GM12865 (cell line): ENCODE data around the gene GRAMD2A.
A peak's percentile ranks its signal among the peaks of the same experiment; 100 is the strongest.

Experiments used
- DNase-seq: peaks from one replicate; pipeline ENCODE4 v3.0.0; 2010; ENCODE audit warnings: low read depth
- H3K4me3 ChIP-seq: 2 replicates; pipeline ENCODE4 v1.5.1; 2011; ENCODE audit warnings: mild to moderate bottlenecking, low read depth, low read length, control low read depth
- CTCF ChIP-seq: IDR thresholded peaks from 2 replicates; pipeline ENCODE4 v1.5.1; 2011; ENCODE audit warnings: low read length, control low read depth, low read depth, inconsistent platforms; ENCODE audit not compliant: insufficient read depth; ENCODE audit errors: missing control alignments

The GRAMD2A gene

GRCh38 chr15:72197460-72198355 lies at the start of gene GRAMD2A:
Gene GRAMD2A, minus strand, starts transcription at chr15:72197787.
- no peak within 1 kb of the TSS for H3K4me3 ChIP-seq
- DNase-seq: peak; percentile 34
- no peak for TF ChIP-seq CTCF

DNA sequence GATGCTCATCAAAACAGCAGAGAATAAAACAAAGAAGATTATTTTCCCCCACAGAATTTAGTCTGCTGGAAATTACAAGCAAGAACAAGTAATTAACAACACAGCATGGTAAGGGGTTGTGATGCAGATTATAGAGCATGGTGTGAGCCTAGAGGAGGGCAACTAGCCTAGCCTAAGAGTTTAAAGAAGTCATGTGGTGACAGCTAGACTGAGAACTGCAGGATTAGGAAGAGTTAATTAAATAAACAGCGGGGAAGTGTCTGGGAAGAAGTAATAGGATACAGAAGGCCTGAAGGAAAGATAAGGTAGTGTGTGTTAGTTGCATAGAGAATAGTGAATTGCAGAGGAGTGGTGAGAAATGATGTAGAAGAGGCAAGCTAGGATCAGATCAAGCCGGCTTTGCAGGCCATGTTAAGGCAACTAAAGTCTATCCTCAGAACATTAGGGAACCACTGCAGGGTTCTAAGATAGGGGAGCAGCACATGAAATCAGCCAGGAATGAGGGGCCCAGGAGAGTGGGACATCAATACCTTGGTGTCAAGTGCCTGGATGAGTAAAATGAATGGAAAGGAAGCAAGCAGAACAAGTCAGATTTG lies 45.3 kb upstream of the GRAMD2A start:
- no peak for TF ChIP-seq CTCF
- no peak overlapping the region for H3K4me3 ChIP-seq
- DNase-seq: no peak

GRCh38 chr15:72239652-72240051 lies 42.1 kb upstream of the GRAMD2A start:
- TF ChIP-seq CTCF: no peak

GRCh38 chr15:72238586-72238985 lies 41.0 kb upstream of the GRAMD2A start:
- no peak for TF ChIP-seq CTCF
- H3K4me3 ChIP-seq: no peak overlapping the region
- no peak for DNase-seq

More at GRCh38 chr15:72239652-72240051, 42.1 kb upstream of the GRAMD2A start:
- no peak overlapping the region for H3K4me3 ChIP-seq
- no peak for DNase-seq

DNA sequence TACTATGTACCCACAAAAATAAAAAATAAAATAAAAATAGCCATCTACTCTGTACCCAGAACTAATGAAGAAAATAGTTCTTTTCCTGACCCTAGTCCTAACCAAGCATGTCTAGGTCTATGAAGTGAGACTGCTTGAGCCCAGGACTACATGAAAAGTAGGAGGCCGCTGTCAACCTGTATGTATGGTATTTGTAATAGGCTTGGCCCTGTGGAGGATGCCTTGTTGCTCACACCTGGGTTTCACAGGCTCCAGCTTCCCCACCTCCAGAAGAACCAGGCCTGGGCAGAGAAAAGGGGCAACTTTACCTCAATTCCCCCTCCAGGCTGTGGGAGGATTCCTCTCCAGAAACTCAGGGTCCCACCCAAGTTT lies 40.3 kb upstream of the GRAMD2A start:
- no peak for TF ChIP-seq CTCF
- no peak overlapping the region for H3K4me3 ChIP-seq
- DNase-seq: no peak

DNA sequence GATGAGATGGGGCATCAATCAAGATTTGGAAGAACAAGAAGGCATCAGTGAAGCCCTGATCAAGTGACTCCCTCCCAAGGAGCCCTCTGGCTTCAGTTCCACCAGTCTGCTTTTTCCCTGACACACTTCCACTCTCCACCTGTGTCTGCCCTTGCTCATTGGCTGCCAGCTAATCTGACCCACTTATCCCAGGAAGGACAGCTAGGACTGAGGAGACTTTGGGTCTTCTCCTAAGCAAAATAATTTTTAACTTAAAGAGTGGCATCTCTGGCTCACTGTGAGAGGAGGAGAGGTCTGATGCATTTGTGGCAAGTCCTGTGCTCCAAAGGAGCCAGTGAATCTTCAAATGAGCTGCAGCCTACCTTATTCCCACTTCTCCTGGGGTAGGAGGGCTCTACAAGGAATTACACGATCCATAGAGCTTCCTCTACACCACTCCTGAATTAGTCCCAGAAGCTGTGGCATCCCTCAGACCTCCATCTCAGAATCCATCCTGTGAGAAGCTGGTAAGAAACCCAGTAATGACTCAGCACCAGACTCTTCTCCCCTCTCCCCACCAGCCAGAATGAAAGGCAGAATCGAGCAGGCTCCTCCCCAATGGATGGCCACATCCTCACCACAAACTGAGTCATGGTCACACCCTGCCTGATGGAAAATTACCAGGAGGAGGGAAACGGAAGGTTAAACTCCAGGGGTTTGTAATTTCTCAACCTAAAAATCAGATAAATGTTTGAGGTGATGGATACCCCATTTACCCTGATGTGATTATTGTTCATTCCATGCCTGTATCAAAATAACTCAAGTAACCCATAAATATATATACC lies 39.7 kb upstream of the GRAMD2A start:
- peak overlapping the region; percentile 34 for H3K4me3 ChIP-seq

More for the DNA sequence above, 39.7 kb upstream of the GRAMD2A start:
- no peak for TF ChIP-seq CTCF
- DNase-seq: peak; percentile 81
